ENCODE results near the gene TMUB2. TPM values are rescaled to one million over a fixed set of nuclear protein-coding genes. Genes with fewer than 3 reads are reported as not detected.

TMUB2 gene
- total RNA-seq, 1 donor from 2014 or later: 34.9 TPM

DNA sequence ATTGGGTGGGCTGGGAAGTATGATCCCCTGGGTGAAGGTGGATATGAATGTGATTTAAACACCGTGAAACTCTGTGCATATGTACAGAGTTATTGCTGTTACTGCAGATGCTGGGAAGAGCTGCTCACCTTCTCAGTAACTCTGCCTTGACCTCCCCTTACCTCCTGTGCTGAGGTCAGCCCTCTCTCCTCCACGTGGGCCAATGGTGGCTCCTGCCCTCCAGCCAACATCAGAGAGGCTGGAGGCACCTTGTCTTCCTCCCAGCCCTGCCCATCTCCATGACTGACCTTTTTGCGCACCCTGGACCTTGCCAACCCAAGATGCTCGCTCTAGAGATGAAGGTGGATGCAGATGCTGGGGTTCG, 16.7 kb upstream of the TMUB2 start:
- TF ChIP-seq POLR2A (IDR thresholded peaks at IDR 0.05) (no peak), POLR2AphosphoS5 (IDR thresholded peaks at IDR 0.05; ENCODE audit: insufficient read depth in 1 of 2, low read depth in 1 of 2) (no peak)
- TF ChIP-seq, protein P1, sequence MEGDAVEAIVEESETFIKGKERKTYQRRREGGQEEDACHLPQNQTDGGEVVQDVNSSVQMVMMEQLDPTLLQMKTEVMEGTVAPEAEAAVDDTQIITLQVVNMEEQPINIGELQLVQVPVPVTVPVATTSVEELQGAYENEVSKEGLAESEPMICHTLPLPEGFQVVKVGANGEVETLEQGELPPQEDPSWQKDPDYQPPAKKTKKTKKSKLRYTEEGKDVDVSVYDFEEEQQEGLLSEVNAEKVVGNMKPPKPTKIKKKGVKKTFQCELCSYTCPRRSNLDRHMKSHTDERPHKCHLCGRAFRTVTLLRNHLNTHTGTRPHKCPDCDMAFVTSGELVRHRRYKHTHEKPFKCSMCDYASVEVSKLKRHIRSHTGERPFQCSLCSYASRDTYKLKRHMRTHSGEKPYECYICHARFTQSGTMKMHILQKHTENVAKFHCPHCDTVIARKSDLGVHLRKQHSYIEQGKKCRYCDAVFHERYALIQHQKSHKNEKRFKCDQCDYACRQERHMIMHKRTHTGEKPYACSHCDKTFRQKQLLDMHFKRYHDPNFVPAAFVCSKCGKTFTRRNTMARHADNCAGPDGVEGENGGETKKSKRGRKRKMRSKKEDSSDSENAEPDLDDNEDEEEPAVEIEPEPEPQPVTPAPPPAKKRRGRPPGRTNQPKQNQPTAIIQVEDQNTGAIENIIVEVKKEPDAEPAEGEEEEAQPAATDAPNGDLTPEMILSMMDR (IDR thresholded peaks at IDR 0.05): no peak
- intact Hi-C loops (cut with DNase I): no loop called here
- no peaks in the 10 kb centered on the region for H3K36me3 ChIP-seq

DNA sequence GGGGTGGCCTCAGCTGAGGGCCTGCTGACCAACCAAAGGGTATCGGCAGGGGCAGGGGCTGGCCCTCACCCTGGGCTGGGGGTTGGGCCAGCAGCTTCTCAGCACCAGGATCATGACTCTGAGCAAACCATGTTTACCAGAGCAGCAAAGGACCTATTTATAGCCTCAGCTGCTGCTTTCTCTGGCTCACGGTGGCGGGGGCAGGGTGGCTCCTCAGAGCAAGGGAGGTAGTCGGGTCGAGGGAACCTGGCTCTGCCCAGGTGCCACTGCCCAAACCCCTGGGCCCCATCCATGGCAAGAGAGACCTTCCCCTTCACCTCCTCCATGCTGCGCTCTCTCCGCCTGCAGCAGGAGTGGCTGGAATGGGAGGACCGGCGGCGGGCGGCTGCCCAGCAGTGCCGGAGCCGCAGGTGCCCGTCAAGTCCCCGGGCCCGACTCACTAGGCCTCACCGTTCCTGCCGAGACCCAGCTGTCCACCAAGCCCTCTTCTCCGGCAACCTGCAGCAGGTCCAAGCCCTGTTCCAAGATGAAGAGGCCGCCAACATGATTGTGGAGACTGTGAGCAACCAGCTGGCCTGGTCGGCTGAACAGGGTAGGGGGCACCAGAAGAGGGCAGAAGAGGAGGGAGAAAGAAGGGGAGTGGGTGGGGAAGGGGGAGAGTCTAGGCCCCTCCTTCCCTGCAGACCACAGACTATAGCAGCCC, 16.1 kb upstream of the TMUB2 start, which contains the start of gene ASB16:
Gene ASB16 (plus strand): TSS at position 206 of the 703 bp plus-strand sequence. CDS start 86 bp downstream, at position 292.
- peak within 1 kb of the TSS; percentile 2 to 3 for H3K4me3 ChIP-seq
- H3K27ac ChIP-seq: peak within 1 kb of the TSS; percentile 13
- H3K27me3 ChIP-seq: no peaks in the 10 kb centered on the region
- intact Hi-C loops (cut with DNase I): no loop called here
- no peak for DNase-seq (ENCODE audit: extremely low spot score in 2 of 2)
- TF ChIP-seq, protein P1 (IDR thresholded peaks at IDR 0.05): no peak
- TF ChIP-seq POLR2A (IDR thresholded peaks at IDR 0.05): no peak
- no peak for TF ChIP-seq POLR2AphosphoS5 (IDR thresholded peaks at IDR 0.05; ENCODE audit: insufficient read depth in 1 of 2, low read depth in 1 of 2)
- H3K36me3 ChIP-seq: no peaks in the 10 kb centered on the region
- H3K9me3 ChIP-seq: no peaks in the 10 kb centered on the region
- peaks cover 9% of the 10 kb centered on the region for H3K4me1 ChIP-seq

More for the DNA sequence above, 16.7 kb upstream of the TMUB2 start:
- H3K27me3 ChIP-seq: no peaks in the 10 kb centered on the region
- H3K4me3 ChIP-seq: no peak overlapping the region
- no peak for DNase-seq (ENCODE audit: extremely low spot score in 2 of 2)
- peaks cover 9% of the 10 kb centered on the region for H3K4me1 ChIP-seq
- H3K9me3 ChIP-seq: no peaks in the 10 kb centered on the region
- H3K27ac ChIP-seq: peak overlapping the region; percentile 13

DNA sequence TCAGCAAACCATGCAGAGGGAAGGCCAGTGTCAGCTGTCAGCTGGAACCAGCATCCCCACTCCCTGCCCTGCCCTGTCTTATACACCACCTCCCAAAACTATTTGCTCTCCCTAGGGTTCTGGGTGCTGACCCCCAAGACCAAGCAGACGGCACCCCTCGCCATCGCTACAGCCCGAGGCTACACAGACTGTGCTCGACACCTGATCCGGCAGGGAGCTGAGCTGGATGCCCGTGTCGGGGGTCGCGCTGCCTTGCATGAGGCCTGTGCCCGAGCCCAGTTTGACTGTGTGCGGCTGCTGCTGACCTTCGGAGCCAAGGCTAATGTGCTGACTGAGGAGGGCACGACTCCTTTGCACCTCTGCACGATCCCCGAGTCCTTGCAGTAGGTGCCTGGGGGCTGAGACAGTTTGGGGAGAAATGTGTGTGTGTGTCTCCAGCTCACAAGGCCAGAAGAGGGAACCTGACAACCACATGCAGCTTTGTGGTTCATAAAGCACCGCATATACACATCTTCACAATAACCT, 14.8 kb upstream of the TMUB2 start:
- TF ChIP-seq POLR2A (IDR thresholded peaks at IDR 0.05) (no peak), POLR2AphosphoS5 (IDR thresholded peaks at IDR 0.05; ENCODE audit: insufficient read depth in 1 of 2, low read depth in 1 of 2) (no peak)
- TF ChIP-seq, protein P1 (IDR thresholded peaks at IDR 0.05): no peak
- Histone ChIP-seq H3K27ac (no peak overlapping the region), H3K4me3 (no peak overlapping the region), H3K4me1 (peaks cover 9% of the 10 kb centered on the region), H3K9me3 (no peaks in the 10 kb centered on the region), H3K27me3 (no peaks in the 10 kb centered on the region), H3K36me3 (peaks cover 0 to 7% of the 10 kb centered on the region in 2 donors)
- intact Hi-C loops (cut with DNase I): no loop called here
- peak in 1 of 2 donors; percentile 82 for DNase-seq (ENCODE audit: extremely low spot score in 2 of 2)

DNA sequence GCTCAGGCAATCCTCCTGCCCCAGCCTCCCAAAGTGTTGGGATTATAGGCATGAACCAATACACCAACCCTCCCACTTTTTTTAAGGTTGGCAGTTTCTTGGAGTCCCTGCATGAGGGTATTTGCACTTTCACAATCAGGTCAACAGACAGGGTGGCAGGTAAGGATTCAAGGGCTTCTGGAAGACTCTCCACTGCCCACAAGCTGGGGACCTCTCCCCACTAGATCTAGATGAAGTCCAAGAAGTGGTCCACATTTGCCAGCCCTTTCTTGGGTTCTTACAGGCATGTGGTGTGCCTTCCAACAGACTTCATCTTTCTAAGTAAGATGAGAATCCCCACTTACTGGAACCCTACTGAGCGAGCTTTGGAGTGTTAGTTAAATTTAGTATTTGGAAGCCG, 12.3 kb upstream of the TMUB2 start:
- Histone ChIP-seq H3K4me3 (no peak overlapping the region), H3K9me3 (no peaks in the 10 kb centered on the region), H3K4me1 (peaks cover 9% of the 10 kb centered on the region), H3K27me3 (no peaks in the 10 kb centered on the region), H3K36me3 (peaks cover 0 to 24% of the 10 kb centered on the region in 2 donors), H3K27ac (no peak overlapping the region)
- DNase-seq (ENCODE audit: extremely low spot score in 2 of 2): peak in 1 of 2 donors; percentile 78
- TF ChIP-seq POLR2AphosphoS5 (IDR thresholded peaks at IDR 0.05; ENCODE audit: insufficient read depth in 1 of 2, low read depth in 1 of 2) (no peak), POLR2A (IDR thresholded peaks at IDR 0.05) (no peak)
- TF ChIP-seq, protein P1 (IDR thresholded peaks at IDR 0.05): no peak
- intact Hi-C loops (cut with DNase I): no loop called here

DNA sequence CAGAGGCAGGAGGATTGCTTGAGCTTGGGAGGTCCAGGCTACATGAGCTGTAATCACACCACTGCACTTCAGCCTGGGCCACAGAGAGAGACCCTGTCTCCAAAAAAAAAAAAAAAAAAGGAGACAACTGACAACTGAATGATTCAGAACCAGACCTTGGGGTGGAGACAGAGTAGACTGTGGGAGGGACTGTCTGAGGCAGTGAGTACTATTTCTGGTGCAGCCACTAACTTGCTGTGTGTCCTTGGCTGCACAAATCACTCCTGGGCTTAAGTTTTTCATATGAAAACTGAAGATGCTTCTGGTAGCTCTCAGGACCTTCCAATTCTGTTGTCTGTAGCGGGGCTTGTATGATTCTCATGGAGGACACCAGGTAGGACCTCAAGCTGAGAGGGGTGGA, 10.5 kb upstream of the TMUB2 start:
- H3K9me3 ChIP-seq: no peaks in the 10 kb centered on the region
- H3K27ac ChIP-seq: no peak overlapping the region
- no peaks in the 10 kb centered on the region for H3K4me1 ChIP-seq
- intact Hi-C loops (cut with DNase I): no loop called here
- no peaks in the 10 kb centered on the region for H3K27me3 ChIP-seq
- peaks cover 0 to 24% of the 10 kb centered on the region in 2 donors for H3K36me3 ChIP-seq
- no peak for TF ChIP-seq POLR2A (IDR thresholded peaks at IDR 0.05)
- TF ChIP-seq POLR2AphosphoS5 (IDR thresholded peaks at IDR 0.05; ENCODE audit: insufficient read depth in 1 of 2, low read depth in 1 of 2): no peak
- TF ChIP-seq, protein P1 (IDR thresholded peaks at IDR 0.05): no peak
- no peak overlapping the region for H3K4me3 ChIP-seq
- DNase-seq (ENCODE audit: extremely low spot score in 2 of 2): no peak

Data from vagina (tissue), 2 donors.